NOMO-1 (cell line): ENCODE measurements around the gene PDE9A.

Experiments
- DNase-seq, 2 experiments: peaks; one replicate each; lab custom pipeline; 2025; ENCODE audit not compliant: unreplicated experiment in 2 of 2; lab: John Stamatoyannopoulos, UW

PDE9A gene

DNA sequence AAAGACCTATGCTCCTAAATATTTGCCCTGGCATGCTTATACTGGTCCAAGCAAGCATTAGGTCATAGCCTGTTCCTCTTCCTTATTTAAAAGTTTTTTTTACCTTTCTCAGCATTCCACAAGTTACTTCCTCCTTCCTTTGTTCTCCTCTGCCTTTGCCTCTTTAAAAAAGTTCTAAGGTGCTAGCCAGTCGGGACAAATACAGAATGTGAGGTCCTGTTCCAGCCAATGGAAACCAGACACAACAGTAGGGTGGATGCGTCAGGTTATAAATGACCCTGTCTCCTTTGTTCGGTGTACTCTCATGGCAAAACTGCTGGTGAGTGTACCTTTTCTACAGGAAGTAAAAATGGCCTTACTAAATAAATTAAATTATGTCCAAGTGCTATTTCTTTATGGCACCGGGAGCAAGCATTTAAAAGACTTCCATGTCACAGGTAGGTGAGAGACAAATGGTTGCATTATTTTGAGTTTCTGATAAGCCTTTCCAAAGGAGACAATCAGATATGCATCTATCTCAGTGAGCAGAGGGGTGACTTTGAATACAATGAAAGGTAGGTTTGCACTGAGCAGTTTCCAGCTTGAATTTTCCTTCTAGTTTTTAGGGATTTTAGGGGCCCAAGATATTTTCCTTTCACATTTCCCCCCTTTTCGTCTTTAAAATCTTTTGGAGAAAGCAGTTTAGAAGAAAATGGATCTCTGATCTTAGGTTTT is 159.3 kb downstream of the PDE9A start:
- peak in 1 of 2 experiments; percentile 9 for DNase-seq

DNA sequence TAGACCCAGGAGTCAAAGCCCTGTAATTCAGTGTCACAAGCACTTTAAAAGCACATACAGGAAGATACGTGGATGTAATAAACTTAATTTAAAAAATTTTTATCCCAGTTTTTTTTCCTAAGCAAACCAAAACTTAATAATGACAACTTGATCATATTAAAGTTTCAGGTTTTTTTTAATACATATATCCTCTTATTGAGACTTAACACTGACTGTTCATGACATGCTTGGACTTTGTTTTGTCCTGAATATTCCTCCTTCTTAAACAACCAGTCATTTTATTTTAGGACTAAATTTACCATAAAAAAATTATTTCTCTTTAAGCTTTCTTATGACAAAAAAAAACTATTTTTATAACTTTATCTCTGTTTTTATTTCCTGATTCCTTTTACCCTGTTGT is 161.8 kb downstream of the PDE9A start:
- no peak for DNase-seq

DNA sequence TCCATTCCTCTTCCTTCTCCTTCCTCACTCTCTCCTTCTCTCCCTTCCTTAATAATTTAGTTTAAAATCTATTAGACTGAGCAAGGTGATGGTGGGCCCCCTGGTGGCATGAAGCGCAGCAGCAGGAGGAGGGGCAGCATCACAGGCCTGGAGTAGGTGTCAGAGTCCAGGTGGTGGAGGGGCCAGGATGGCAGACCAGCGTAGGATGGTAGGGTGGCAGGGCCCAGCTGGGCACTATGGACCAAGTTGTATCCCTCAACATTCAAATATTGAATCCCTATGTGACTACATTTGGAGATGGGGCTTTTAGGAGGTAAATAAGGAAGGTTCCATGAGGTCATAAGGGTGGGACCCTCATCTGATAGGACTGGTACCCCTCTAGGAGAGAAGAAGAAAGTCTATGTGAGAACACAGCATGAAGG is 164.9 kb downstream of the PDE9A start:
- peak in 1 of 2 experiments; percentile 44 for DNase-seq

DNA sequence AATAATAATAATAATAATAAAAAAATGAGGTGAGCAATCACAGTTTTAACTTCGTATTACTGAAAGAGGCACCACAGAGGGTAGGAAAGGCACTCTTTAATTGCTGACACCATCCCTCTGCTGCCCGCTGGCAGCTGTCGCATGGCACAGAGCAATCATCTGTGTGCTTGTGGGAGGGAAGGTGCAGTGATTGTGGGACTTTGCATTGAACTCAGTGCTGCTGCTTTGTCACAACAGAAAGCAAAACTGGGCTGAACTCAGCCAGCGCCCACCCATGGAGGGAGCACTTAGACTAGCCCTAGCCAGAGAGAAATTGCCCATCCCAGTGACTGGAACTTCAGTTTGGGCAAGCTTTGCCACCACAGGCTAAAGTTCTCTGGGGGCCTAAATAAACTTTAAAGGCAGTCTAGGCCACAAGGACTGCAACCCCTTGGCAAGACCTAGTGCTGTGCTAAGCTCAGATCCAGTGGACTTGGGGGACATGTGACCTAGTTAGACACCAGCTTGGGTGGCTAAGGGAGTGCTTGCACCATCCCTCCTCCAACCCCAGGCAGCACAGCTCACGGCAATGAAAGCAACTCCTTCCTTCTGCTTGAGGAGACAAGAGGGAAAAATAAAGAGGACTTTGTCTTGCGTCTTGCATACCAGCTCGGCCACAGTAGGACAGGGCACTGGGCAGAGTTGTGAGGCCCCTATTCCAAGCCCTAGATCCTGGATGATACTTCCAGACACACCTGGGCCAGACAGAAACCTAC is 166.6 kb downstream of the PDE9A start:
- no peak for DNase-seq

DNA sequence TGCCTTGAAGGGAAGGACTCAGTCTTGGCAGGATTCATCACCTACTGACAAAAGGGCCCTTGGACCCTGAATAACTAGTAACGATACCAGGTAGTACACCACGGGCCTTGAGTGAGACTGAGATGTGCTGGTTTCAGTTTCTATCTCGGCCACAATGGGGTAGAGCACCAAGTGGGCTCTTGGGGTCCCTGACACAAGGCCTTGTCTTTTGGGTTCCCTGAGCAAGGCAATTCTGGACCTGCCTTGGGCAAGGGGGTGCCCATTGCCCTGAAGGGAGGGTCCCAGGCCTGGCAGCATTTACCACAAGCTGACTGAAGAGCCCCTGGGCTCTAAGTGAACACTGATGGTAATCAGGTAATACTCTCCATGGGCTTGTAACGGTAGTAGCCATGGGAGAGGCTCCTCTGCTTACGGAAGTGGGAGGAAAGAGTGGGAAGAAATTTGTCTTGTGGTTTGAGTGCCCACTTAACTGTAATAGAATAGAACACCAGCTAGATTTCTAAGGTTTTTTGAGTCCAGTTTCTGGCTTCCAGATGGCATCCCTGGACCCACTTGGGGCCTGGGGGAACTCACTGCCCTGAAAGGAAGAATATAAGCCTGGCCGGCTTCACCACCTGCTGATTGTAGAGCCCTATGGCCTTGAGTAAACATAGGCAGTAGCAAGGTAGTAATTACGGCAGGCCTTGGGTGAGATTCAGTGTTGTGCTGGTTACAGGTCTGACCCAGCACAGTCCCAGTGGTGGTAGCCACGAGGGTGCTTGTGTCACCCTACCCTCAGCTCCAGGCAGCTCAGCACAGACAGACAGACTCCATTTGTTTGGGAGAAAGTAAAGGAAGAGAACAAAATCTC is 167.4 kb downstream of the PDE9A start:
- DNase-seq: no peak
